Measurements from ENCODE around the gene PRKAR1B.

DNA sequence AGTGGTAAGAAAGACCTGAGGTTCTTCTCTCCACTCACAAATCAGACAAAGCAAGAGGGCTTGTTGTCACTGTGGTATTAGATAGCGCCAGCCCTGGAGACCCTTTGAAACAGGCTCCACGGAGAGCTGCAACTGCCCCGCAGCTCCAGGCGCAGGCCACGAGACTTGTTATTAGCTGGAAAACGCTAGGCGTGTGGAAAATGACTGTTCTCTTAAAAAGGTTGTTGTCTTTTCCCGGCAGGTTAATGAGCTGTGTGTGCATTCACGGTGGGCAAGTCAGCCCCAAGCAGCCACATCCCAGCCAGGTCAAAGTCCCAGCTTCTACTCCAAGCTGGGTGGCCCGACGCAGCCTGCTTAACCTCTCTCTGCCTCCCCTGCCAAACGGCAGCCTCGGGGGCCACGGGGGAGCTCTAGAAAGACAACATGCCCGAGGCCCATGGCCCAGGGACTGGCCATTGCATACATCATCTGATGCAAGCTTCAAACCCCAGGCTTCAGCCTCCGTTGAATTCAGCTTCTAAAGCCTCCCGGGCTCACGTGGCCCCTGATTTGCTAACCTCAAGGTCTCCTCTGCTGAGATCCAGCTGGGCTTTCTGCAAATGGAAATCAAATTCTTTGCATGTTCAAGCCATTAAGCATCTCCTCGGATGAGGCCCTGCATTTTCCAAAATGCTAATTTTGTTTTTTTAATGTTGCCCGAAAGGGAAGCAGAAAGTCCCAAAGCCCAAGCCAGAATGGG is 61.9 kb downstream of the PRKAR1B start:
- TF ChIP-seq CTCF (IDR thresholded peaks at IDR 0.05) (no peak), EZH2 (IDR thresholded peaks at IDR 0.05; ENCODE audit: borderline replicate concordance, insufficient read depth, low read depth, low read length, poor library complexity, severe bottlenecking) (no peak)

Data from B cell (primary cell).